GM12872 (cell line): ENCODE data around the gene KIF9.

Source experiments
- CTCF ChIP-seq: IDR thresholded peaks from 3 replicates; pipeline ENCODE4 v1.5.1; 2011; ENCODE audit warnings: low read depth, mild to moderate bottlenecking, low read length, moderate library complexity; ENCODE audit not compliant: insufficient read depth

The KIF9 gene

GRCh38 chr3:47204875-47205274 lies 77.7 kb downstream of the KIF9 start:
- TF ChIP-seq CTCF = no peak

GRCh38 chr3:47202542-47202941 lies 80.1 kb downstream of the KIF9 start:
- no peak for TF ChIP-seq CTCF

GRCh38 chr3:47197287-47197686 lies 85.3 kb downstream of the KIF9 start:
- no peak for TF ChIP-seq CTCF

GRCh38 chr3:47194994-47195393 lies 87.6 kb downstream of the KIF9 start:
- no peak for TF ChIP-seq CTCF

- no peak for TF ChIP-seq CTCF
These were observed 88.4 kb downstream of the KIF9 start for GRCh38 chr3:47193871-47194859.

- TF ChIP-seq CTCF = no peak
These were observed 96.3 kb downstream of the KIF9 start for GRCh38 chr3:47186285-47186684.
